RPMI8226 (cell line): ENCODE results near the gene WDR7.
A peak's percentile ranks its signal among the peaks of the same experiment; 100 is the strongest.

Experiments
- DNase-seq: peaks from one replicate; pipeline ENCODE4 v3.0.0-alpha.2; 2015

WDR7 gene

DNA sequence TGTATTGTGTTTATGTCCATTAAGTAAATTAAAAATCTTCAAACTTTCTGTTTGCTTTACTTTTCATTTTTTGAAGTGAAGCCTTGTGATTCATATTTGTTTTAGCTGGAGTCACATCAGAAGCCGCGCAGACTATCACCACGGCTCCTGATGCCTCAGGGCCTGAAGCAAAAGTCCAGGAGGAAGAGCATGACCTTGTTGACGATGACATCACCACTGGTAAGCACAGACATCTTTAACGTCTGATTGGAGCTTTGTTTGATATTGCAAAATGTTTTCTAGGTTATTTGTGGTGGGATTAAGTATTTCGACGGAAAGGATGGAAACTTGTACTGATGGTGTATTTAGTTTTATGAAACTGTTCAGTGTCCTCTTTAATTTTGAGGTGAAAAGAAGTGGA is 164.8 kb downstream of the WDR7 start:
- DNase-seq = no peak

DNA sequence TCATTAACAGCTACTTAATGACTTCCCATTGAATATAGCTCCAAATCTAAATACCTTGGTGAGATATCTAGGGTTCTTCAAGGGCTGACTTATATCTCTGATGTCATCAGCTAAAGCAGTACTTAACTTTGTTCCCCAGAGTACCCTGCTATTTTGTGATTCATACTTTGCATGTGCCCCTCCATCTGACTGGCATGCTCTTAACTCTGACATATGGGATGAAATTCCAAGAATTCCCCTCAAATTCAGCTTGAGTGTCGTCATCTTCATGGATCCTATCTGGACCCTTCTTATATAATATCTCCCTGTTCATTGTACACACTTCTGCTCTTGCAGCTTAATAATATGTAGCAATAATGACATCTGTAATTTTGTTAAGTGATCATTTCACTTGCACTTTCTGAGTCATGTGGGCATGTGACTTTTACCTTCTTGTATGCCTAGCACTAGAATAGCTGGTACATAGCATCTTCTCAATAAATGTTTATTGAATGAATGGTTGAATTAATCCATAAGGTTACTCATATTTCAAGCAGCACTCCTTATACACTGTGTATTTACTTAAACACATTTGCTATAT is 172.9 kb downstream of the WDR7 start:
- no peak for DNase-seq

DNA sequence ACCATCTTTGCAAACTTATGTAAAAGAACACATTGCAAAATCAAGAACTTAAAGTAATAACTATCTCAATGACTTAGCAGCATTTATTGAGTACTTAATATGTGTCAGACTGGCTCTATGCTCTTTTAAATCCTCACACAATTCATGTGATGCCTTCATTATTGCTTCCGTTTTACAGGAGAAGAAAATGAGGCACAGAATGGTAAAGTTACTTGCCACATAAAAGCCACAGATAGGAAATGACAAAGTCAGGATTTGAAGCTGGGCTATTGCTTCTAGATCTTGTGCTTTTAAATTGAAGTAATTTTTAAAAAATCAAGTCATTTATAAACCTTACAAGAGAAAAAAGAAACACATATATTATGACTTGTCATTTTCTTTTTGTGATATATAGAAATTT is 174.2 kb downstream of the WDR7 start:
- no peak for DNase-seq

DNA sequence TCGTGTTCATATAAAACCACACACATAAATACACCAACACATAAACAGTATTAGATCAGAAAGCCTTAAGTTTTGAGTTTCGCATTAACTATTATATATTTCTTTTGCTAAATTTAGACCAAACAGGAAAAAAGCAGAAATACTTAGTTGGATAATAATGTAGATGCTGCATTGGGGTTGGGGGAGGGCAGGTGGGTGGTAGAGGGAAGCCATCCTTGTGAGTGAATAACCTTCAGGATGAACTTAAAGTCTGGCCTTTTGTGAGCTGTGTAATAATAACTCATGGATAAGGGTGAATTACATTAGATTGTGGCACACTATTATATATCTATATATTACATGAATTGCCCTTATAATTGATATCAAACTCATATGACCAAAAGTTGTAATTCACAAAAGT is 174.7 kb downstream of the WDR7 start:
- DNase-seq = no peak

DNA sequence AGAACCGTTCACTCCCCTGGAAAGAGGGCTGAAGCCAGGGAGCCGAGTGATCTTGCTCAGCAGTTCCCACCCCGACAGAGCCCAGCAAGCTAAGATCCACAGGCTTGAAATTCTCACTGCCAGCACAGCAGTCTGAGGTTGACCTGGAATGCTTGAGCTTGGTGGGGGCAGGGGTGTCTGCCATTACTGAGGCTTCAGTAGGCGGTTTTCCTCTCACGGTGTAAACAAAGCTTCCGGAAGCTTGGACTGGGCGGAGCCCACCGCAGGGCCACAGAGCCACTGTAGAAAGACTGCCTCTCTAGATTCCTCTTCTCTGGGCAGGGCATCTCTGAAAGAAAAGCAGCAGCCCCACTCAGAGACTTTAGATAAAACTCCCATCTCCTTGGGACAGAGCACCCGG is 180.8 kb downstream of the WDR7 start:
- DNase-seq = no peak

DNA sequence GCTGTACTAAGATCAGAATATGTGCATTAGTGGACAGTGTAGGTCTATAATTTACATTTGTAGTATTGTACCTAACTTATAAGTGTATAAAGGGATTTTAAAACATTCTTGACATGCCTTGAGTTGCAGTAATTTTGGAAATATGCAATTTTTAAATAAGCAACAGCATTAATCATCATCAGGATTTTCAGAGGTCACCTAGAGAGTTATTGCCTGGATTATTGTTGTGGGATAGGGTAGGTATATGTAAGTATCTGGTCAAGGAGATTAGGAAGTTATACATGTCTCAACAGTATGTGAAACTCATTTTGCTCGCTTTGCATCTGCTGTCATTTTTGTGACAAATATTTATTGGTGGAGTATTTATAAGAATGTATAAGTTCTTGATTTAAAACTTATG is 184.2 kb downstream of the WDR7 start:
- no peak for DNase-seq

DNA sequence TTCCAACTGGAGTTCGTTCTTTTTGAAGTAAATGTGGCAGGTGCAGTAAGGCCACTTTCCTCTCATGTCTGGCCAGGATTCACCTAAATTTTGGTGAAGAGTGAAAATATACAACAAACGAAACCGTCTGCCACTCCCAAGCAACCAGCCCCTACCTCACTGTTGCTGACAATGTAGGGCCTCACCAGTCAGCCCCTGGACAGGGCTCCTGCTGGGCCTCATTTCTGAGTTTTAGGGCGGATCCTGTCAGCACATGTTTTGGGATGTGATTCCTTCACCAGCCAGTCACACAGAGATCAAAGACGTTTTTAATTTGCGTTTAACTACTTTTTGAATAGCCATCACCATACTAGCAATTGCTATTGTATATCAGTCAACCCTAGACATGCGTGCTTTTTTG is 185.0 kb downstream of the WDR7 start:
- no peak for DNase-seq

DNA sequence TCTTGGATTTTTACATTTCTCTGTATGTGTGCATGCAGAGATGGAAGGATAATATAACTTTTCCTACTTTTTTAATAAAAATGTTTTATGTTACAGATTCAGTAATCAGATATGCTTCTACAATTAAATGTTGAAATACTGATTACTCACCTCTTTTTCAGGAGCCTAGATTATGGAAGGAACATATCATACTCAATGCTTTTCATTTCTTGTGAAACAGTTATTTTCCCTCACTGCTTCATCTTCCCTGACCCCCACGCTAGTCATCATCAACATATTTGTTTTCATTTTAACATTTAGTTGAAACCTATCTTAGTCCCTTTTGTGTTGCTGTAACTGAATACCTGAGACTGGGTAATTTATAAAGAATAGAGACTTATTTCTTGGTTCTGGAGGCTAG is 190.7 kb downstream of the WDR7 start:
- no peak for DNase-seq

DNA sequence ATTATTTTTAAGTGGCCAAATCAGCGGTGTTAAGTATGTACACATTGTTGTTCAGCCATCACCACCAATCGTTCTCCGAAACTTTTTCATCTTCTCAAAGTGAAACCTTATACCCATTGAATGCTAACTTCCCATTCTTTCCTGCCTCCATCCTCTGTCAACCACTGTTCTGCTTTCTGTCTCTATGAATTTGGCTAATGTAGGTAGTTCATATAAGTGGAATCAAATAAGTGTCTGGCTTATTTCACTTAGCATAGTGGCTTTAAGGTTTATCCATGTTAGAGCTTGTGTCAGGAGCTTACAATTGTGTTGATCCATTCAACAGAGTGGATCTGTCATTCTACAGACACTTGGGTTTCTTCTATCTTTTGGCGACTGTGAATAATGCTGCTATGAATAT is 192.1 kb downstream of the WDR7 start:
- DNase-seq = no peak

DNA sequence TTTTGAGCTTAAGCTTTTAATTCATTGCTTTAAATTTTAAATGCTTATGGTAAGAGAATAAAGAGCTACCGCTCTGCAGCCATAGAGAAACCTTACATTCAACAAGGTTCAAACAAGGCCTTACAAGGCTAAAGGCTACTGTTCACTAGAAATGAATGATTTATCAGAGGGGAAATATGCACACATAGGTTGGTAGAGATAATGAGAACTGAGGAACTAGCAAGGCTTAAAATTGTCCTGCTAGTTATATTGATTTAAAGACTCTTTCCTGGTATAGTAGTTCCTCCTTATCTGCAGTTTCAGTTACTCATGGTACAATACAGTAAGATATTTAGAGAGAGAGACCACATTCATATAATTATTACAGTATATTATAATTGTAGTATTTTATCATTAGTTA is 193.4 kb downstream of the WDR7 start:
- DNase-seq = no peak

DNA sequence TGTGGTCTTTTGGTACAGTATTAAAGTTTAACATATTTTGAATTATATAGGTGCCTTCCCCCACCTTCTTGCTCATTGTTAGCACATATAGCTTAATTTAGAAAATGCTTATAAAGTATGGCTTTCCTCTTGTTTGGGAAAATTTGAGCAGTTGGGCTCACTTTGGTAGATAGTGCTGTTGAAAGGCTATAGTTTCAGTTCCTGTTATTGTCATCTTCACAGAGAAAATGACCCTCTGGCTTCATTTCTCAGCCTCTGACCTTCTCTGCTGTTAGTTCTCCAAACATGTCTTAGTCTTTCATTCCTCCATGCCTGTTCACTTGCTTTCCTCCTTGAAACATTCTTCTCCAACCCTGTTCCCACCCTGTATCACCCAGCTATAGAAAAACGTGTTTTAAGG is 200.6 kb downstream of the WDR7 start:
- DNase-seq = peak; percentile 78

DNA sequence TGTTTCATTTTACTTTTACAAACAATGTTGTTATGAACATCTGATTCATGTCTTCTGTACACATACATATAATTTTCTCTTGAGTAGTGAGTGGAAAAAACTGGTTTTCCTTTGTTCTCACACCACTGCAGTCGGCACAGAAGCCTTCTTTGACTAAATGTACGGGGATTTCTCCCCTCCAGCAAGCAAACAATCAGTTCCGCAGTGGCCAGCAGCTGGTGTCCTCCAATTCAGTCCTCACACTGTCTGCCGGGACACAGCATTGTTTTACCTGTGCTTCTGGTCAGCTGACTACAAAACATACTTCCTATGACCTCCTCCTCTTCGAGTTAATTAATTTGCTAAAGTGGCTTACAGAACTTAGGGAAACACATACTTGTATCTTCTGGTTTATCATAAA is 202.8 kb downstream of the WDR7 start:
- DNase-seq = no peak

DNA sequence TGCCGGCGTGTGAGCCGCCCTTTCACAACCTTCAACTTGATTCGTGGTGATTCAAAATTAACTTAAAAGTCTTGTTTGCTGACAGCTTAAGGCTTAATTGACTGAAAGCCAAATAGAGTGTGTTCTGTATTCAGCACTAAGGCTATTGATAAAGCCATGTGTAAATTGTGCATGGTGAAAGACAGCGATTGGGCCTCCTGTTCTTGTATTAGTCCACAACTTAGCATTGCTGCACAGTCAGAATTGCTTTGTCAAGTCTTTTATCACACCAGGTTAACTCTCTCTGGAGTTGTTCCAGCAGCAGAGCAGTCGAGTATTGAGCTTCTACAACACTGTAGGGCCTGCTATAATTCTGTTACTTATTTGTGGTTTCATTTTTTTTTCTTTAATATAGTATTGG is 210.1 kb downstream of the WDR7 start:
- DNase-seq = no peak

DNA sequence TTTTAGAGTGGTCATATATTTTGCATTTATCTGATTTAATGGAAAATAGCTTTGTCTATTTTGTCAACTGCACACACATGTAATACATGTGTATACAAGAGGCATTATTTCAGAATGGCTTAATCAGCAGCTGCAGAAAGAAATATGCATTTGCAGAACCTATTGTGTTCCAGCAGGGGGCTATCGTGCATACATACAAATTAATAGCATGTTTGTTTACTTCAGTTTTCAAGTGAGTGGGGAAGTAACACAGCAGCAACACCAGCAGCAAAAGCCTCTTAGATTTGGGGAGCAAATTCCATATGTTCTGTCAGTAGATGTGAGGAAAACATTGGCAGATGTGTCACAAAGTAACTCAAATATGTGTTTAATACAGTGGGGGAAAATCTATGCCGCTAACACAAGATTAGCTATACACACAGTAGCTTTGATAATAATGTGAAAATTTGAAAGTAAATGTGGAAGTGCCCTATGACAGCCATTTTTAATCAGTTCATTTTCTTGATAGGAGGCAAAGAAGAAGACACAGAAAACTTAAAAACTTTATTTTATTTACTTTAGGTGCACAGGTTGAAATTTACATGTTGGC is 218.1 kb downstream of the WDR7 start:
- DNase-seq = peak; percentile 55

DNA sequence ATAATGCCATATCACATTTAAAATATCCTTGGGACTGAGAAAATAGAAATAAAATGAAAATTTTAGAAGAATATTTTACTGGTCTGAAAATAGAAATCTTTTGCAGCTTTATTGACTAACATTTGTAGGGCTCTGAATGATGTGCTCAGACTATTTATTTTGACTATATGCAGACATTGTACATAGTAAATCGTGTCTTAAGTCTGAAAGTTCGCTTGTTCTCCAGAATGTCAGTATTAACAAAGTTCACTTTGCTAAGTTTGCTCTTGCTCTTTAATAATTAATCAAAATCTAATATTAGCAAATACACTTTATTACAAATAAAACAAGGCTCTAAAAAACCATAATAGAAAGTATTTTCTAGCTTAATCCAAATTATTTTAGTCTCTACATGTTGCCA is 219.8 kb downstream of the WDR7 start:
- DNase-seq = no peak

DNA sequence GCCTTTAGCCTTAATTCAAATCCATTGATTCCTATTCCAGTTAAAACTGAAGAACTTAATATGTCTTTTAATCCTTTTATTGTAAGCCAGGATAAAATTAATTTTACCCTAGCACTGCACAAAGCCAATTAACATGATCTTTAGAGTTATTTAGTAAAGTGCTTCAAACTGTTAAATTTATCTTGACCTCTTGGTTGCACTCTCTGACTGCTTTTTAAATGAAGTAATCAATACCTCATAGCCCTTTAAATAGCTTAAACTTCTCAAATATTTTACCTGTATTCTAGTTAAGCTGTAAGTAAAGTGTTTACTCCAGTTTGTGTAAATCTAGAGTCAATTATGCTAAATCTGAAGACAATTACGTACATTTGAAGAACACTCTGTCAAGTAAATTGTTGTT is 221.0 kb downstream of the WDR7 start:
- DNase-seq = no peak

DNA sequence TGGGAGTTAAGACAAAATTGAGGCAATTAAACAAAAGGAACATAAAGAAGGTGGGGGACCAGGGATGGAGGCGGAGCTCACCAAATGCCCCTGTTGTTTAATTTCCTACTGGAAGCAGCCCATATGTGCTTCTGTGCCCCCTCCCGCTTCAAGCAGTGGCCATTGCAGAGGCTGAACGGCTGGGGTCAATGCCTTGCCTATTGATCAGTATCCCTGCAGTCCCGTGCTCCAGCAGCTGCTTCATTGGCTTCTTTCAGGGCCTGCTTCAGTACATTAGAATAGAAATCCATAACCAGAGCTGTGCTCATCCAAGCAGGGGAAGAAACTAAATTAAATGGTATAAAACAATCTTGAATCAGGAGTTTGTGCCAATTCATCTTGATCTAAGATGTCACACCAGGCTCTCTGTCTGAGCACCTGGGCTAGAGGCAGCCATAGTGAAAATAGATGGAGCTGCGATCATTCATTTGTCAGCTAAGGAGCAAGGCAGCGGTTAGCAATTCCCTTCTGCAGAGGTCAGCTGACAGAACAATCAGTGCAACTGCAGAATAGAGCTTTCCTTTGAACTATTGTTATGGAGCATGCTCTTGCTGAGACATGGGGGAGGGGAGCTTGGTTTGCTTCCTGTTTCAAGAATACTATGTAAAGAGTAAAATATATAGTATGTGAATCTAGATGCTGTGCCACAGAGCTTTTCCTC is 222.4 kb downstream of the WDR7 start:
- DNase-seq = peak; percentile 7

DNA sequence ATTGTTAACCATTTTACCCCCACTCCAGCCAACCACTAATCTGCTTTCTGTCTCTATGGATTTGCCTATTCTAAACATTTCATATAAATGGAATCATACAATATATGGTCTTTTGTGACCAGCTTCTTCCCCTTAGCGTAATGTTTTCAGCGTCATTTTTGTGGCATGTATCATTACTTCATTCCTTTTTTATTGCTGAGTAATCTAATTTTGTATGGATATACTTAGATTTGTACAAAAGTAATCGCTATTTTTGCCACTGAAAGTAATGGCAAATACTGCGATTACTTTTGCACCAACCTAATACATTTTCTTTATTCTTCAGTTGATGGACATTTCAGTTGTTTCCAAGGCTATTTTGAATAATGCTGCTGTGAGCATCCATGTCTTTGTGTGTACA is 227.6 kb downstream of the WDR7 start:
- DNase-seq = no peak

DNA sequence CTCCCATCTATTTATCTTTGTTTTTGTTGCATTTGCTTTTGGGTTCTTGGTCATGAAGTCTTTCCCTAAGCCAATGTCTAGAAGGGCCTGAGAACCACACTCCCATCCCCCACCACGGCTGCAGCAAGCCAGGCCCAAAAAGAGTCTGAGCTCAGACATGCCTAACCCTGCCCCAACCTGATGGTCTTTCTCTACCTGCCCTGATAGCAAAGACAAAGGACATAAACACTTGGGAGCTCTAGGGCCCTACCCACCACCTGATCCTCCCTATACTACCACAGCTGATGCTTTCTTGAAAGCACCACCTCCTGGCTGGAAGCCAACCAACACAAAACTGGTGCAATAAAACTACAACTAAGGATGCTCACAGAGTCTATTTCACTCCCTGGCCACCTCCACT is 233.4 kb downstream of the WDR7 start:
- no peak for DNase-seq

DNA sequence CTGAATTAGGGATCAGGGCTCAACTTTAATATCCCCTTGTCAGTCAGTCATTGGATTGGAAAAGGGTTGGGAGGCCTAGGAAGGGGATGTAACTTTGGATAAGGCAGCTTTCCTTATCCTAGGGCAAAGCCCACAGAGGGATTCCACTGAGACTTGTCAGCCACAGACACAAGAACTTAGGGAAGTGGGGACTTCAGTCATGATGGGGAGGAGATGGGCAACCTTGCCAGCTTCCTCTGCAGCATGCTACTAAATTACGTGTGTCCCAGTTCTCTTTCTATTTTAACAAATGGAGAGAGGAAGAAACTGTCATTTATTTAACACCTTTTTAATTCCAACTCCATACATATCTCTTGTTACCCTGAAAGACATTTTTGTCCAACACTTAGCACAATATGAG is 237.8 kb downstream of the WDR7 start:
- no peak for DNase-seq

DNA sequence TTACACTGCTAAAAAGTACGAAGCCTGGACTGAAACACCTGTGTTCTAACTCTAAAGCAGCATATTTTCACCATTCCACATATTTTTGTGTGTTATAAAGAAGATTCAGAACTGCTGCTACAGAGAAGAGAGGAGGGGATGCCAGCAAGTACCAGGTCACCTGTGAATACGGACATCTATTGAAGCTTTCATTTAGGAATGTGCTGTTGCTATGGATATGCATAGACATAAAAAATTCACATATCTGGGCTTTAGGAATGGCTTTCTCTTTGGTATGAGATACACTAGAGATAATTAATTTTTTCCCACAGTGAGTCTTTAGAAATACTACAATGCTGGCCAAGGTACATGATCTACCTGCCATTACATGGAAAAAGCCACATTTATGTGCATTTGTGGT is 238.5 kb downstream of the WDR7 start:
- no peak for DNase-seq

DNA sequence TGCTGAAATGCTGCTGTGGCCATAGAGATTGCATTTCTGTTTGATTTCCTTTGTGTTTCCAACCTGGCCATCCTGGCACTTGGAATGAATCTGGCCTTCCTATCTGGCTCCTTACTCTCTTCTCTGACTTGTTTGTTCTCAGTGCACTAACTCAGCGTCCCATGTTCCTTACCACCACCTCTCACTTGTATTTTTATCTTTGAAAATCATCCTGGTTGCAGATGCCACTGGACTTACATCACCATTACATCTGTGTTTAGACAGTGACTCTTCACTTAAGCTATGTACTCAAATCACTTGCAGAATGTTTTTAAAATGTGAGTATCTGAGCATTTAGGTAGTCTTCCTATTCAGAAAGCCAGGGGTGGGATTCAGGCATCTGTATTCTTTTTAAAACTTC is 239.5 kb downstream of the WDR7 start:
- DNase-seq = no peak

DNA sequence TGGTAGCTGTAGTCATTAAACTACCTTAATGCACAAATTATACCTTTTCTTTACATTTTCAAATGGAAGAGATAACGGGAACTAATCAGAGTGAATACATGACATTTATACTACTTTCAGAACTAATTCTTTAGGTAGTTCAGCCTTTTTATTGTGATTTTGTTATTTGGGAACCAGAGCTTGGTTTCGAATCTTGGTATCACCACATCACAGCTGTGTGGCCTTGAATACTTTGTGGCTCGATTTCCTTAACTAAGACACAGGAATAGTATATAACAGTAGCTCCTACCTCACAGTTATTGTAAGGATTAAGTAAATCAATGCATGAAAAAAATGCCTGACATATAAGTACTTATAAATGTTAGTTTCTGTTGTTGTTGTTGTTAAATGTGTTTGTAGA is 240.0 kb downstream of the WDR7 start:
- no peak for DNase-seq

DNA sequence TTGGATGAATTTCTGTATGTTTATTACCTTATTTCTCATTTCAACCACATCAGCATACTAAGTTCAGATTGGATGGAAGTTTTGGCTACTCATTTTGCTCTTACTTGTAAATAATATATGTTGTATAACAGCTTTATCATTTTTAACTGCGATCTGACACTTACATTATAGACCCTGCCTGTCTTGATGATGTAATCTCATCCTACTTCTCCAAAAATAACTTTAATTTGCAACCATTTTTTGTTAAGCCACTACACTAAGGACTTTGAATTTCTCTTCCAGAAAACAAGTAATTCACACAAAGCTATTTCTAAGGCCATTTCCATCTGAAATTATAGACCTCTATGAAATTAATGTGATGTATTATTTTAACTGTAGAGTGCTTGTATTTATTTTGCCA is 240.7 kb downstream of the WDR7 start:
- no peak for DNase-seq

DNA sequence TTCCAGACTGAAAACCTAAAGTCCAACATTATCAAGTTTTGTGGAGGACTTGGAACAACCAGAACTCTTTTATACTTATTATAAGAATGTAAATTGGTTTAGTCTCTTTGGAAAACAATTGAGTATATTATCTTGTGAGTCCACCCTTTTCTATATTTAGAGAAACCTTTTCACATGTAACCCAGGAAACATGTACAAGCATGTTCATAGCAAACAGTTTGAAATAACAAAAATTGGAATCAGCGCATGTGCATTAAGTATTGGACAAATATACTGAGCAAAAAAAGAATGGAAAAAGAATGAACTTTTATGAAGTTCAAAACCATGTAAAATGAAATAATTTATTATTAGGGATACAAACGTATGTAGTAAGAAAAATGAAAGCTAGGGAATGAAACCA is 246.0 kb downstream of the WDR7 start:
- DNase-seq = no peak
